H1 (cell line): ENCODE results near the gene DPYD. TPM values are rescaled to one million over a fixed set of nuclear protein-coding genes. Genes with fewer than 3 reads are reported as not detected.

ENCODE experiments used
- ATF2 ChIP-seq: IDR thresholded peaks from 2 replicates; pipeline ENCODE4 v1.6.1; 2012; ENCODE audit warnings: low read length, inconsistent platforms
- CBX5 ChIP-seq: fragments of 300-800, 300-1000 bp; sonication (generic); IDR thresholded peaks from 2 replicates; pipeline ENCODE4 v1.7.1; 2016; ENCODE audit warnings: antibody characterized with exemption, low read length, low read depth
- CHD7 ChIP-seq: fragments of 300-600 bp; sonication (generic); IDR thresholded peaks from 2 replicates; pipeline ENCODE4 v1.7.1; 2012; ENCODE audit warnings: low read length, moderate library complexity, mild to moderate bottlenecking, inconsistent platforms; ENCODE audit not compliant: insufficient replicate concordance
- EP300 ChIP-seq, 2 experiments: IDR thresholded peaks; 1 replicate in 1 of 2; 2 replicates in 1 of 2; pipeline ENCODE4 v1.6.1; 2011 to 2012; ENCODE audit warnings: low read depth in 2 of 2, low read length in 2 of 2, mild to moderate bottlenecking in 2 of 2, borderline replicate concordance in 1 of 2, inconsistent platforms in 1 of 2, moderate library complexity in 1 of 2
- EZH2 ChIP-seq: fragments of 200-600 bp; sonication (generic); IDR thresholded peaks from 2 replicates; pipeline ENCODE4 v1.7.1; 2012; ENCODE audit warnings: low read depth, mild to moderate bottlenecking, moderate library complexity, low read length, inconsistent platforms; ENCODE audit not compliant: severe bottlenecking
- RFX5 ChIP-seq: IDR thresholded peaks from 2 replicates; pipeline ENCODE4 v1.6.1; 2011; ENCODE audit warnings: low read depth, low read length, improper control_type of control experiment, borderline replicate concordance
- SAP30 ChIP-seq: fragments of 300-600 bp; sonication (generic); IDR thresholded peaks from 2 replicates; pipeline ENCODE4 v1.7.1; 2012; ENCODE audit warnings: low read length, moderate library complexity, mild to moderate bottlenecking, inconsistent platforms; ENCODE audit not compliant: insufficient read depth, insufficient replicate concordance
- SIN3A ChIP-seq, 2 experiments: IDR thresholded peaks in 1 of 2; conservative IDR thresholded peaks in 1 of 2; 2 replicates each; pipeline ENCODE4 v1.6.1; 2011 to 2012; ENCODE audit warnings: low read length in 2 of 2, improper control_type of control experiment in 1 of 2, low read depth in 1 of 2, mild to moderate bottlenecking in 1 of 2
- TEAD4 ChIP-seq: IDR thresholded peaks from 2 replicates; pipeline ENCODE4 v1.6.1; 2012; ENCODE audit warnings: low read depth, low read length, inconsistent platforms, mixed read lengths
- polyA plus RNA-seq, 7 experiments: library from polyadenylated mRNA; depleted of rRNA in 3 of 7; stranded (reverse) in 5 of 7; unstranded in 2 of 7; fragments of >200 nt in 5 of 7; fragments of 200-250 nt in 2 of 7; gene quantifications; 1 replicate in 5 of 7; 2 replicates in 1 of 7; 4 replicates in 1 of 7; pipeline versions ENCODE4 v1.2.1 to v1.2.3, GENCODE V29; 2011 to 2013; ENCODE audit warnings: missing spikeins in 2 of 7, mixed read lengths in 2 of 7
- total RNA-seq: library from RNA; stranded (reverse); fragmentation: NEBNext Ultra II Directional; extraction: Animal tissue kit (Norgen Biotek cat#: 25700); gene quantifications from 2 replicates; pipeline ENCODE4 v1.2.1, GENCODE V29; 2021

Gene DPYD
- total and polyA plus RNA-seq, 2 of the 8 experiments (the other 6 are each of a cell fraction or from before 2014, with no cell fraction given): 0.29 to 0.73 TPM

- no peak for TF ChIP-seq CHD7
- no peak for TF ChIP-seq EP300 (IDR thresholded peaks at IDR 0.05; ENCODE audit: borderline replicate concordance in 1 of 2, low read depth in 2 of 2, low read length in 2 of 2)
- no peak for TF ChIP-seq SAP30
- TF ChIP-seq EZH2: no peak
- TF ChIP-seq CBX5: no peak
- TF ChIP-seq SIN3A (conservative IDR thresholded peaks at IDR 0.05 in 1 of 2, IDR thresholded peaks at IDR 0.05 in 1 of 2; ENCODE audit: low read depth in 1 of 2, low read length in 2 of 2): no peak
- no peak for TF ChIP-seq RFX5
- no peak for TF ChIP-seq TEAD4
- no peak for TF ChIP-seq ATF2
Measured at GRCh38 chr1:97101509-97101908, 819.3 kb downstream of the DPYD start (continued).
